Measurements from ENCODE around the gene ACSF3.
"Not testable (repeated sequence)": the region's sequence is repeated elsewhere in the genome, so short reads cannot be mapped to it uniquely, and the experiment has no call there.

Gene ACSF3

DNA sequence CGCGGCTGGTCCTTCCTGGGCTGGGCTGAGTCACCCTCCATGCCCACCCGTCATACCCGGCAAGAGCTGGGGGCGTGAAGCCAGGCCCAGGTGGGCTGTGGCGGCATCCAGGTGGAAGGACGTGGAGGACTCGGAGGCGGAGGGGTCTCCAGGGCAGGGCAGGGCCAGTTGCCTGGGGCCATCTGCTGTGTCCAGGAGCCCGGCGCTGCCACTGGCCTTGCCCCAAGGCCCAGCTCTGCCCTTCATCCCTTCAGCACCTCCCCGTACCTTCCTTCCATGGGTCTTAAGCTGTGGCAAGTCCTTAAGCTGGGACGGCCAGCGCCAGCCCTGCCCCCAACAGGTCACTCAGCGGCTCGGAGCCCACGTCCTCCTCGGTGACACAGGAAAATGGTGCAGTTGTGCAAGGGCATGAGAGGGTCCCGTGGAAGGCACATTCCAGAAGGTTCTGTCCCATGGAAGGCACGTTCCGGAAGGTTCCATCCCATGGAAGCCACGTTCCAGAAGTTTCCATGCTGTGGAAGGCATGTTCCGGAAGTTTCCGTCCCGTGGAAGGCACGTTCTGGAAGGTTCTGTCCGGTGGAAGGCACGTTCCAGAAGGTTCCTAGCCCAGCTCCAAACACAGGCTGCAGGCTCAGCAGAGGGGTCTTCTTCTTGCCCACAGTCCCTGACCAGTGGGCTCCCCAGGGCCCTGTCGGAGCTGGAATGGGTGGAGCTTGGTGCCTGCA, 67.5 kb downstream of the ACSF3 start:
- TF ChIP-seq, protein P1, sequence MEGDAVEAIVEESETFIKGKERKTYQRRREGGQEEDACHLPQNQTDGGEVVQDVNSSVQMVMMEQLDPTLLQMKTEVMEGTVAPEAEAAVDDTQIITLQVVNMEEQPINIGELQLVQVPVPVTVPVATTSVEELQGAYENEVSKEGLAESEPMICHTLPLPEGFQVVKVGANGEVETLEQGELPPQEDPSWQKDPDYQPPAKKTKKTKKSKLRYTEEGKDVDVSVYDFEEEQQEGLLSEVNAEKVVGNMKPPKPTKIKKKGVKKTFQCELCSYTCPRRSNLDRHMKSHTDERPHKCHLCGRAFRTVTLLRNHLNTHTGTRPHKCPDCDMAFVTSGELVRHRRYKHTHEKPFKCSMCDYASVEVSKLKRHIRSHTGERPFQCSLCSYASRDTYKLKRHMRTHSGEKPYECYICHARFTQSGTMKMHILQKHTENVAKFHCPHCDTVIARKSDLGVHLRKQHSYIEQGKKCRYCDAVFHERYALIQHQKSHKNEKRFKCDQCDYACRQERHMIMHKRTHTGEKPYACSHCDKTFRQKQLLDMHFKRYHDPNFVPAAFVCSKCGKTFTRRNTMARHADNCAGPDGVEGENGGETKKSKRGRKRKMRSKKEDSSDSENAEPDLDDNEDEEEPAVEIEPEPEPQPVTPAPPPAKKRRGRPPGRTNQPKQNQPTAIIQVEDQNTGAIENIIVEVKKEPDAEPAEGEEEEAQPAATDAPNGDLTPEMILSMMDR (IDR thresholded peaks at IDR 0.05; ENCODE audit: insufficient read depth, low read depth, low read length, missing control alignments), result no peak
- DNase-seq (ENCODE audit: low read depth), result no peak
- no peak overlapping the region for H3K4me3 ChIP-seq (ENCODE audit: low read length)

DNA sequence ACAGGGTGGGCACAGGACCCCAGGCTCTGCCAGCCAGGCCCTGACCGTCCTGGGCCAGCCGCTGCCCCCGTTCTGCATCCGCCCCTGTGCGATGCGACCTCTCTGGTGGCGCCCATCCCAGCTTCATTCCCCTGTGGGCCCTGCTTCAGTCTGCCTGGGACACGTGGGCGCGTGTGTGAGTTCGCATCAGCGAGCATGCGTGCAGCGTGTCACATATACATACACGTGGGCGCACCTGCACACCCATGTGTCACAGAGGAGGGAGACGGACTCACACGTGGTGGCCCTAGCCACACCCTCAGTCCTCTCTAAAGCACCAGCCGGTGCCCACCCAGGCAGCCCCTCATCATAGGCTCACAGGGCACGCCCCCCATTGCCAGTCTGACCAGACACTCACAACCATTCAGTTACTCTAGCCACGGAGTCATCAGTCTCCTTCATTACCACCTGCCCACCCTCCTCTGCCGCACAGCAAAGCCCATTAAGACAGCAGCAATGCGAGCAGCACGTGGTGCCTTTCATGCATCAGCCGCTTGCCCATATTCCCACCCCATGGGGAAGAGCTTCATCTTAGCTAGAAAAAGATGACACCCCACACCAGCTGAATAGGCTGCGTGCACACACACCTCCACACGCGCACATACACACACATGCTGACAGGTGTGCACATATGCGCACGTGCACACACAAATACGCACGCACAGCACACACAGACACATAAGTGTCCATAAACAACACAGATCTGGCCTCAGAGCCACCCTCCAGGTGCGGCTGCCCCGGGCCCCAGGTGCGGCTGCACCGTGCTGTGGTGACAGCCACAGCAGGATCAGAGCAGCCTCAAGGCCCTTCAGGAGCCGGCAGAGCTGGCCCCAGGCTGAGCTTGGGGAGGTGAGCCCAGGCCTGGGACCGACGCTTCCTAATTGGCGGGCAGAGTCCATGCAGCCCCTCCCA, 68.4 kb downstream of the ACSF3 start:
- TF ChIP-seq, protein P1 (IDR thresholded peaks at IDR 0.05; ENCODE audit: insufficient read depth, low read depth, low read length, missing control alignments), result no peak
- no peak for DNase-seq (ENCODE audit: low read depth)

DNA sequence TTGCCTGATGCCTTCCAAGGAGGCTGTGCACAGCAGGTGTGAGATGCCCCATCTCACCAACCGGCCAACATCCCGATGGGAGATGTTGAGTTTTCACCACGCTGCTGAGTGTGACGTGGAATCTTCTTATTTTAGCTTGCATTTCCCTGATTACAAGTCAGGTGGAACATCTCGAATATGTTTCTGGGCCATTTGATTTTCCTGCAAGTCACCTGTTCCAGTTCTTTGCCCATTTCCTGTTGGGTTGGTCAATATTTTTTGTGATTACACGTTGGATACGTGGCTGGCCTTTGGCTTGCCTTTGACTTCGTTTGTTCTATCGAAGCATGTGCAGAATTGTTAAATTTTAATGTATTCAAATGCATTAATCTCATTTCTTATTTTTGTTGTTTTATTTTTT, 69.6 kb downstream of the ACSF3 start:
- no peak overlapping the region for H3K4me3 ChIP-seq (ENCODE audit: low read length)
- no peak for DNase-seq (ENCODE audit: low read depth)
- TF ChIP-seq, protein P1 (IDR thresholded peaks at IDR 0.05; ENCODE audit: insufficient read depth, low read depth, low read length, missing control alignments), result no peak

More for the DNA sequence above, 68.4 kb downstream of the ACSF3 start:
- no peak overlapping the region for H3K4me3 ChIP-seq (ENCODE audit: low read length)

DNA sequence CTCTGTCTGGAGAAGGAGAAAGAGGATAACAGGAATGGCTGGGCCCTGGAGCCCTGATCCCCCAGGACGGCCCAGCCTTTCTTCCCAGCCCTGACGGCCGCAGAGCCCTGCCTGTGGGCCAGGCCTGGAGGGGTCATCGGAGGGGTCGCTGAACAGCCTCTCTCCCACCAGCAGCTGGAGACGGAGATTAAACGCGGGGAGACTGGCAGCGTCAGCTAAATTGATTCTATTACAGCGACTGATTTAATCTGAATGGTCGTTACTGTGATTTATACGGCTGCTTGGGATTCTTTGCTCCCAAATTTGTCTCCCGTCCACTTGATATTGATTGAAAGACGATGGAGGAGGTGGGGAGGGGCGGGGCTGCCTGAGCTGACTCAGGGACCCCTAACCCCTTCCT, 70.8 kb downstream of the ACSF3 start:
- H3K4me3 ChIP-seq (ENCODE audit: low read length), result no peak overlapping the region
- TF ChIP-seq, protein P1 (IDR thresholded peaks at IDR 0.05; ENCODE audit: insufficient read depth, low read depth, low read length, missing control alignments), result no peak
- no peak for DNase-seq (ENCODE audit: low read depth)

DNA sequence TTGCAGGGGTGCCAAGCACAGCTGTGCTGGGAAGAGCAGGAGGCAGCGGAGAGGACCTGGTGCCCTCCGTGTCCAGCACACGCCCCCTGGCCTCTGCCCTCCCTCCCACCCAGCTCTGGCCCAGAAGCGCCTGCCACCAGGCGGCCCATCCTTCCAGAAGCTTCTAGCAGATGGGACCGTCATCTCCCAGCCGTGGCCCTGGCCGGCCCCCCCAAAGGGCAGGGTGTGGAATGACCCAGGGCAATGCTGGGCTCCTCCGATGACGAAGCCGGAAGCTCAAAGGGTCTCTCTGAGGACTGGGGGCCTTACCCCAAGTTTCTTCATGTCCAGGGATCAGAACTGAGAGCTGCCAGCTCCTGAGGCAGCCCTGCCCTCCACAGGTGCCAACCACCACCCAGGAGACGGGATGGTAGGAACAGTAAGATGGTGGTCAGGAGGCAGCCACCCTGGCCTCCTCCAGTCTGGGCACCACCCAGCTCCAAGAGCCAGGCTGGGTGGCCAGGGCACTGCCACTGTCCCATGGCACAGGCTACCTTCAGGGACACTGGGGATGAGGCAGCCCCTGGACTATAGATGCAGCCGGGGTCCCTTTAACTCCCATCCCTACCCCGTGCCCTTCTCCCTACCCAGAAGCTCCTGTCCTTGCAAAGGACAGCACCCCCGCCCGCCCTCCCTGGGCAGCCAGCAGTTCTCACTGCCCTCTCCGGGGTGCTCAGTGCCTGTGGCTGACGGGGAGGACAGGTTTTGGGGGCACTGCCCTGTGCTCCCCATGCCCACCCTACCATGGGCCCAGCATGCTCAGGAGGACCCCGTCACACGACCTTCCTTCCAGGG, 71.4 kb downstream of the ACSF3 start:
- TF ChIP-seq, protein P1 (IDR thresholded peaks at IDR 0.05; ENCODE audit: insufficient read depth, low read depth, low read length, missing control alignments), result no peak
- DNase-seq (ENCODE audit: low read depth), result no peak
- H3K4me3 ChIP-seq (ENCODE audit: low read length), result no peak overlapping the region

DNA sequence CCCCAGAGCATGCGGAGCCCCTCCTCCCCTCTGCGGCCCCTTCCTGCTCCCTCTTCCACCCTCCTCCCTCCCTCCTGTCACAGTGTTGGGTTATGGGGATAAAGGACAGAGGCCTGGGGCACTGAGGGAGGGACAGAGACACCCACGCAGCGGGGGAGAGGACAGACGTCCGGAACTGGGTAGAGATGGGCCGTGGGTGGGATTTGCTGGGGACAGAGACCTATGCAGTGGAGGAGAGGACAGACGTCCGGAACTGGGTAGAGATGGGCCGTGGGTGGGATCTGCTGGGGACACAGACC, 72.0 kb downstream of the ACSF3 start:
- not testable (repeated sequence) for H3K4me3 ChIP-seq (ENCODE audit: low read length); DNase-seq (ENCODE audit: low read depth)

Data from epithelial cell of esophagus (primary cell).